ENCODE measurements around the gene ACOX2. TPM values are rescaled to one million over a fixed set of nuclear protein-coding genes. Genes with fewer than 3 reads are reported as not detected.

The ACOX2 gene
- total and polyA plus RNA-seq, 2 of the 13 experiments (the other 11 are each of a cell fraction or from before 2014, with no cell fraction given), result 42.6 to 98.5 TPM

DNA sequence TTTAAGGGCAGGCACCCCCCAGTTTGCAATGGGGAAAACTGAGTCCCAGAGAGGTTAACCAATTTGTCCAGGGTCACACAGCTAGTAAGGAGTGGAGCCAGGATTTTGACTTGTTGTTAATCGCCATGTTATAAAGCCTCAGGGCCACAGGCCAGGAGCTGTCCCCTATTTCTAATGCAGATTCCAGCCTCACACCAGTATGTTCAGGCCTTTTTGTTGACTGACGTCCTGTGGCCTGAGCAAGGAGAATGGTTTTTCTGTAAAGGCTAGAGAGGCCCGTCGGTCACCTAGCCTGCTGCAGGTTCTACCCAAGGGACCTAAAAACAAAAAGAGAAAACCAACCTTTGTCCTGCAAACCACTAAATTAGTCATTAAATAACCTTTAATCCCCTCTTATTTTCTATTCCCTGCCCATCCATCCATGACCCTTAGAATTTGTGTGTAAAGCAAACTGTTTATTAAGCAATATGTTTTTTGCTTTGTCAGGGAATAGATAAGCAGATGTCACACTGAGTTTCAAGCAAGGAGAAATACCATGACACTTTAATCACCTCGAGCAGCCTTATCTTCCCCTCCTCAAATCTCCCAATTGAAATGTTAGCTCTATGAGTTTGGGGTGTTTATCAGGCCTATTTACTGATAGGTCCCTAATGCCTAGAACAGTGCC lies 14.1 kb downstream of the ACOX2 start (continued):
- TF ChIP-seq ARID5B (CRISPR knock-in tag; IDR thresholded peaks at IDR 0.05) (peak; percentile 61), ERF (CRISPR knock-in tag; IDR thresholded peaks at IDR 0.05) (0 out of 2 replicates have a peak, but pooled peaks have one; percentile 26), CREM (IDR thresholded peaks at IDR 0.05) (peak; percentile 53; the same call in 1 of the 2 replicates), CREM (CRISPR knock-in tag; IDR thresholded peaks at IDR 0.05) (no peak), HDAC1 (CRISPR knock-in tag; IDR thresholded peaks at IDR 0.05) (peak; percentile 30; the same call in 1 of the 2 replicates), HOXA9 (CRISPR knock-in tag; IDR thresholded peaks at IDR 0.05; ENCODE audit: borderline replicate concordance) (no peak), MAZ (IDR thresholded peaks at IDR 0.05; ENCODE audit: borderline replicate concordance, low read depth, low read length) (no peak), MAZ (CRISPR knock-in tag; IDR thresholded peaks at IDR 0.05; ENCODE audit: low read depth) (no peak), NPAS2 (CRISPR knock-in tag; IDR thresholded peaks at IDR 0.05; ENCODE audit: borderline replicate concordance) (no peak), ZNF44 (CRISPR knock-in tag; IDR thresholded peaks at IDR 0.05) (no peak), ETV6 (CRISPR knock-in tag; conservative IDR thresholded peaks at IDR 0.05) (no peak), SIX4 (CRISPR knock-in tag; IDR thresholded peaks at IDR 0.05) (no peak), GABPB1 (CRISPR knock-in tag; IDR thresholded peaks at IDR 0.05) (no peak), NR2F2 (IDR thresholded peaks at IDR 0.05; ENCODE audit: borderline replicate concordance, low read depth) (peak; percentile 64; the same call in 1 of the 2 replicates), ZNF570 (CRISPR knock-in tag; IDR thresholded peaks at IDR 0.05; ENCODE audit: borderline replicate concordance) (no peak), FOXC1 (CRISPR knock-in tag; IDR thresholded peaks at IDR 0.05; ENCODE audit: borderline replicate concordance) (no peak), NFE2 (CRISPR knock-in tag; IDR thresholded peaks at IDR 0.05) (no peak), ZNF180 (CRISPR knock-in tag; IDR thresholded peaks at IDR 0.05; ENCODE audit: borderline replicate concordance, low read depth) (no peak)
- TF ChIP-seq, protein P1, sequence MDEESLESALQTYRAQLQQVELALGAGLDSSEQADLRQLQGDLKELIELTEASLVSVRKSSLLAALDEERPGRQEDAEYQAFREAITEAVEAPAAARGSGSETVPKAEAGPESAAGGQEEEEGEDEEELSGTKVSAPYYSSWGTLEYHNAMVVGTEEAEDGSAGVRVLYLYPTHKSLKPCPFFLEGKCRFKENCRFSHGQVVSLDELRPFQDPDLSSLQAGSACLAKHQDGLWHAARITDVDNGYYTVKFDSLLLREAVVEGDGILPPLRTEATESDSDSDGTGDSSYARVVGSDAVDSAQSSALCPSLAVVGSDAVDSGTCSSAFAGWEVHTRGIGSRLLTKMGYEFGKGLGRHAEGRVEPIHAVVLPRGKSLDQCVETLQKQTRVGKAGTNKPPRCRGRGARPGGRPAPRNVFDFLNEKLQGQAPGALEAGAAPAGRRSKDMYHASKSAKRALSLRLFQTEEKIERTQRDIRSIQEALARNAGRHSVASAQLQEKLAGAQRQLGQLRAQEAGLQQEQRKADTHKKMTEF (CRISPR knock-in tag; IDR thresholded peaks at IDR 0.05), result no peak
- TF ChIP-seq, protein P2, sequence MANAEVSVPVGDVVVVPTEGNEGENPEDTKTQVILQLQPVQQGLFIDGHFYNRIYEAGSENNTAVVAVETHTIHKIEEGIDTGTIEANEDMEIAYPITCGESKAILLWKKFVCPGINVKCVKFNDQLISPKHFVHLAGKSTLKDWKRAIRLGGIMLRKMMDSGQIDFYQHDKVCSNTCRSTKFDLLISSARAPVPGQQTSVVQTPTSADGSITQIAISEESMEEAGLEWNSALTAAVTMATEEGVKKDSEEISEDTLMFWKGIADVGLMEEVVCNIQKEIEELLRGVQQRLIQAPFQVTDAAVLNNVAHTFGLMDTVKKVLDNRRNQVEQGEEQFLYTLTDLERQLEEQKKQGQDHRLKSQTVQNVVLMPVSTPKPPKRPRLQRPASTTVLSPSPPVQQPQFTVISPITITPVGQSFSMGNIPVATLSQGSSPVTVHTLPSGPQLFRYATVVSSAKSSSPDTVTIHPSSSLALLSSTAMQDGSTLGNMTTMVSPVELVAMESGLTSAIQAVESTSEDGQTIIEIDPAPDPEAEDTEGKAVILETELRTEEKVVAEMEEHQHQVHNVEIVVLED (CRISPR knock-in tag; IDR thresholded peaks at IDR 0.05; ENCODE audit: borderline replicate concordance), result no peak
- TF ChIP-seq, protein P3, sequence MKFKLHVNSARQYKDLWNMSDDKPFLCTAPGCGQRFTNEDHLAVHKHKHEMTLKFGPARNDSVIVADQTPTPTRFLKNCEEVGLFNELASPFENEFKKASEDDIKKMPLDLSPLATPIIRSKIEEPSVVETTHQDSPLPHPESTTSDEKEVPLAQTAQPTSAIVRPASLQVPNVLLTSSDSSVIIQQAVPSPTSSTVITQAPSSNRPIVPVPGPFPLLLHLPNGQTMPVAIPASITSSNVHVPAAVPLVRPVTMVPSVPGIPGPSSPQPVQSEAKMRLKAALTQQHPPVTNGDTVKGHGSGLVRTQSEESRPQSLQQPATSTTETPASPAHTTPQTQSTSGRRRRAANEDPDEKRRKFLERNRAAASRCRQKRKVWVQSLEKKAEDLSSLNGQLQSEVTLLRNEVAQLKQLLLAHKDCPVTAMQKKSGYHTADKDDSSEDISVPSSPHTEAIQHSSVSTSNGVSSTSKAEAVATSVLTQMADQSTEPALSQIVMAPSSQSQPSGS (CRISPR knock-in tag; IDR thresholded peaks at IDR 0.05), result no peak
